ENCODE measurements around the gene GM2A.

Gene GM2A

GRCh38 chr5:151310932-151311331 lies 57.9 kb downstream of the GM2A start:
- ChIA-PET POLR2A (no interaction called here), CTCF (no interaction called here)
- DNase-seq (ENCODE audit: extremely low spot score): no peak
- TF ChIP-seq SP1 (IDR thresholded peaks at IDR 0.05) (no peak), LEF1 (IDR thresholded peaks at IDR 0.05; ENCODE audit: borderline replicate concordance) (no peak), FOXA1 (IDR thresholded peaks at IDR 0.05) (no peak), BHLHE40 (IDR thresholded peaks at IDR 0.05; ENCODE audit: borderline replicate concordance) (no peak), L3MBTL2 (conservative IDR thresholded peaks at IDR 0.05) (no peak), CTBP1 (IDR thresholded peaks at IDR 0.05; ENCODE audit: borderline replicate concordance) (no peak), SUZ12 (IDR thresholded peaks at IDR 0.05) (no peak)

GRCh38 chr5:151312756-151313324 lies 59.9 kb downstream of the GM2A start:
- TF ChIP-seq CTBP1 (IDR thresholded peaks at IDR 0.05; ENCODE audit: borderline replicate concordance) (no peak), LEF1 (IDR thresholded peaks at IDR 0.05; ENCODE audit: borderline replicate concordance) (no peak), L3MBTL2 (conservative IDR thresholded peaks at IDR 0.05) (no peak), FOXK2 (IDR thresholded peaks at IDR 0.05) (no peak), SUZ12 (IDR thresholded peaks at IDR 0.05) (no peak), HDGF (IDR thresholded peaks at IDR 0.05; ENCODE audit: borderline replicate concordance) (no peak), ARNT (IDR thresholded peaks at IDR 0.05) (no peak), TARDBP (IDR thresholded peaks at IDR 0.05) (no peak), NFRKB (IDR thresholded peaks at IDR 0.05) (no peak), ZNF384 (IDR thresholded peaks at IDR 0.05) (no peak), FOXA1 (IDR thresholded peaks at IDR 0.05) (no peak), SP1 (IDR thresholded peaks at IDR 0.05) (no peak), ELF4 (IDR thresholded peaks at IDR 0.05) (no peak), FOXM1 (IDR thresholded peaks at IDR 0.05; ENCODE audit: borderline replicate concordance) (no peak), BHLHE40 (IDR thresholded peaks at IDR 0.05; ENCODE audit: borderline replicate concordance) (no peak)
- TF ChIP-seq, protein P1, sequence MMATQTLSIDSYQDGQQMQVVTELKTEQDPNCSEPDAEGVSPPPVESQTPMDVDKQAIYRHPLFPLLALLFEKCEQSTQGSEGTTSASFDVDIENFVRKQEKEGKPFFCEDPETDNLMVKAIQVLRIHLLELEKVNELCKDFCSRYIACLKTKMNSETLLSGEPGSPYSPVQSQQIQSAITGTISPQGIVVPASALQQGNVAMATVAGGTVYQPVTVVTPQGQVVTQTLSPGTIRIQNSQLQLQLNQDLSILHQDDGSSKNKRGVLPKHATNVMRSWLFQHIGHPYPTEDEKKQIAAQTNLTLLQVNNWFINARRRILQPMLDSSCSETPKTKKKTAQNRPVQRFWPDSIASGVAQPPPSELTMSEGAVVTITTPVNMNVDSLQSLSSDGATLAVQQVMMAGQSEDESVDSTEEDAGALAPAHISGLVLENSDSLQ (IDR thresholded peaks at IDR 0.05): no peak
- ChIA-PET POLR2A (no interaction called here), CTCF (interaction anchor here (1.0 to 1.2 kb wide), 2 partner anchors 15 to 211 kb away, joined by 3 to 4 read pairs; no protein-coding TSS in a partner anchor)
- DNase-seq (ENCODE audit: extremely low spot score): no peak

- no peak for DNase-seq (ENCODE audit: extremely low spot score)
- TF ChIP-seq L3MBTL2 (conservative IDR thresholded peaks at IDR 0.05) (no peak), LEF1 (IDR thresholded peaks at IDR 0.05; ENCODE audit: borderline replicate concordance) (no peak)
- CTCF ChIA-PET: interaction anchor here (1.0 to 1.2 kb wide), 3 partner anchors 15 to 210 kb away, joined by 3 to 4 read pairs (median 3); no protein-coding TSS in a partner anchor
- POLR2A ChIA-PET: interaction anchor here (1.5 kb wide), 1 partner anchor 8 kb away, joined by 3 read pairs; no protein-coding TSS in a partner anchor
These were observed 60.4 kb downstream of the GM2A start for GRCh38 chr5:151313357-151313756.

DNA sequence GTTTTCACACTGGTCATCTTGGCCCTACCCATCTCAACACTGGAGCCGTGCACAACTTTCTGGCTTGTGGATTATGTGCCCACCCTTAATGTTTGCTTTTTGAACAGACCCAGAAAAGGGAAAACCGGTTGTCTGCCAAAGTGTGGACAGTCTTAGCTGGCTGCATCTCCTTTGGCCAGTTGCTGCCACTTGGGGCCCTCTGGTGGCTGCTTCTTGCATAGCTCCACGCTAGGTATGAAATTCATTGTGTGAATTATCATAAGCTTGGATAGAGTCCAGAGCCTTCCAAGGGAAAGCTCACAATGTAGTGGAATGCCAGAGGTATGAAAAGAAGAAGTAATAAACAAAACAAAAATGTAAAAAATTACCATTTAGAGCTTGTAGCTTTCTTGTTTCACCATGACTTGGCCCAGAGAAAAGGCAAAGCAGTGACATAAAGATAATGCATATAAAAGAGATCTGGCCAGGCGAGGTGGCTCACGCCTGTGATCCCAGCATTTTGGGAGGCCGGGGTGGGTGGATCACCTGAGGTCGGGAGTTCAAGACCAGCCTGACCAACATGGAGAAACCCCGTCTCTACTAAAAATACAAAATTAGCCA lies 63.1 kb downstream of the GM2A start:
- peak; percentile 77 for DNase-seq (ENCODE audit: extremely low spot score)
- CTCF ChIA-PET: interaction anchor here (0.6 to 1.5 kb wide), 24 partner anchors 8 to 448 kb away, joined by 3 to 7 read pairs (median 4); partner anchors contain the start of genes GM2A, SLC36A2 and SLC36A3
- POLR2A ChIA-PET: no interaction called here
- TF ChIP-seq, protein P1 (IDR thresholded peaks at IDR 0.05): no peak
- TF ChIP-seq CTBP1 (IDR thresholded peaks at IDR 0.05; ENCODE audit: borderline replicate concordance) (no peak), HDGF (IDR thresholded peaks at IDR 0.05; ENCODE audit: borderline replicate concordance) (no peak), ELF4 (IDR thresholded peaks at IDR 0.05) (no peak), ARNT (IDR thresholded peaks at IDR 0.05) (no peak)

DNA sequence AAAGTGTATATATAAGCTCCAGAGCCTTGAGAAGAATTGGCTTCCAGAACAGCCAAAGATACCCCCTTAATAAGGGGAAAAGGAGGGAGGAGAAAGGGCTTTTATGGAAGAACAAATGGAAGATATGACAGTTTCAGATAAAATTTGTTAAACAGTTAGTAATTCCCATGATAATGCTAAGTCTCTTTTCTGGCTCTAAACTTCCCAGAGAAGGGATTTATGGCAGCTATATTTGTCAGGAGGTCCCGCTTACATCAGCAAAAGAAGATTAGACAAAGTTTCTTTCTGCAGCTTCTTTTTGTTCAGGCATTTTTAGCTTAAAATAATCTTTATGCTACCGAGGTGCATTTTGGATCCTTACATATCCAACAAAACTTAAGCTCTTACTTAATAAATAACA lies 64.9 kb downstream of the GM2A start:
- CTCF ChIA-PET: interaction anchor here (0.6 to 1.2 kb wide), 2 partner anchors 20 to 206 kb away, joined by 4 to 6 read pairs; no protein-coding TSS in a partner anchor
- POLR2A ChIA-PET: no interaction called here
- TF ChIP-seq ELF4 (IDR thresholded peaks at IDR 0.05): no peak
- no peak for TF ChIP-seq TARDBP (IDR thresholded peaks at IDR 0.05)
- no peak for TF ChIP-seq LEF1 (IDR thresholded peaks at IDR 0.05; ENCODE audit: borderline replicate concordance)
- TF ChIP-seq HDGF (IDR thresholded peaks at IDR 0.05; ENCODE audit: borderline replicate concordance): no peak
- TF ChIP-seq BHLHE40 (IDR thresholded peaks at IDR 0.05; ENCODE audit: borderline replicate concordance): no peak
- DNase-seq (ENCODE audit: extremely low spot score): no peak

GRCh38 chr5:151318850-151319732 lies 66.1 kb downstream of the GM2A start:
- DNase-seq (ENCODE audit: extremely low spot score): peak; percentile 15
- ChIA-PET CTCF (interaction anchor here (0.7 to 1.2 kb wide), 3 partner anchors 204 to 425 kb away, joined by 3 to 6 read pairs (median 3); no protein-coding TSS in a partner anchor), POLR2A (no interaction called here)
- TF ChIP-seq TARDBP (IDR thresholded peaks at IDR 0.05): no peak
- no peak for TF ChIP-seq ZNF384 (IDR thresholded peaks at IDR 0.05)
- TF ChIP-seq ARNT (IDR thresholded peaks at IDR 0.05): no peak
- TF ChIP-seq HDGF (IDR thresholded peaks at IDR 0.05; ENCODE audit: borderline replicate concordance): no peak
- TF ChIP-seq, protein P1 (IDR thresholded peaks at IDR 0.05): no peak
- no peak for TF ChIP-seq CTBP1 (IDR thresholded peaks at IDR 0.05; ENCODE audit: borderline replicate concordance)
- no peak for TF ChIP-seq LEF1 (IDR thresholded peaks at IDR 0.05; ENCODE audit: borderline replicate concordance)
- TF ChIP-seq FOXK2 (IDR thresholded peaks at IDR 0.05): no peak

All from HEK293T (cell line).